ENCODE results near the gene RFX8.

- TF ChIP-seq CTCF (IDR thresholded peaks at IDR 0.05) = no peak
- TF ChIP-seq POLR2A (IDR thresholded peaks at IDR 0.05) = no peak
Observed at GRCh38 chr2:101428422-101429176, 46.3 kb downstream of the RFX8 start.

All from lower leg skin (tissue), 3 donors.